Psoas muscle (tissue), 8 donors: ENCODE data around the gene XAGE2. TPM values are rescaled to one million over a fixed set of nuclear protein-coding genes. Genes with fewer than 3 reads are reported as not detected.

ENCODE experiments used
- ATAC-seq, 4 donors: fragments of 200-7000 bp; cut with Tn5 transposase; one replicate each; pipeline ENCODE4 v1.9.1; 2020; ENCODE audit warnings: moderate library complexity in 3 of 4, mild to moderate bottlenecking in 2 of 4
- DNase-seq, 2 donors: peaks; one replicate each; pipeline ENCODE4 v3.0.0-alpha.2; 2020
- H3K27ac ChIP-seq: fragments of 200-600 bp; one replicate; pipeline ENCODE4 v1.8.0; 2022
- H3K27me3 ChIP-seq, 3 donors: fragments of 200-600 bp in 1 of 3; one replicate each; pipeline versions ENCODE4 v1.6.1 to v1.8.0; 2013 to 2022; ENCODE audit warnings: low read length in 2 of 3, mild to moderate bottlenecking in 2 of 3, moderate library complexity in 1 of 3; ENCODE audit not compliant: insufficient read depth in 3 of 3
- H3K36me3 ChIP-seq, 2 donors: fragments of 200-600 bp in 1 of 2; one replicate each; pipeline versions ENCODE4 v1.6.1 to v1.8.0; 2013 to 2022; ENCODE audit warnings: low read depth in 1 of 2, mild to moderate bottlenecking in 1 of 2, moderate library complexity in 1 of 2; ENCODE audit not compliant: insufficient read depth in 1 of 2
- H3K4me1 ChIP-seq: fragments of 200-600 bp; one replicate; pipeline ENCODE4 v1.8.0; 2022
- H3K4me3 ChIP-seq: fragments of 200-600 bp; one replicate; pipeline ENCODE4 v1.8.0; 2022; ENCODE audit warnings: mild to moderate bottlenecking
- H3K9me3 ChIP-seq: fragments of 200-600 bp; one replicate; pipeline ENCODE4 v1.8.0; 2022
- WGBS, 3 donors: extraction: QIAGEN DNeasy Blood & Tissue Kit; methylation state at CpG; one replicate each; pipeline versions ENCODE4 v1.1.6 to v1.1.7; 2013; 5-methylcytosine and 5-hydroxymethylcytosine counted together
- intact Hi-C, 2 donors: fragments of 100-400 bp; cut with DNase I; formaldehyde crosslinking; loops; one replicate each; pipeline versions ENCODE4 v1.11.0 to v1.14.2; 2022
- polyA plus RNA-seq, 3 donors: library from polyadenylated mRNA; stranded (reverse); fragments of 200-250 nt; gene quantifications; one replicate each; pipeline ENCODE4 v1.2.3, GENCODE V29; 2013
- total RNA-seq, 4 donors: library from RNA; stranded (reverse); fragmentation: NEBNext Ultra II Directional in 2 of 4; extraction: Animal tissue kit (Norgen Biotek cat#: 25700) in 2 of 4; gene quantifications; one replicate each; pipeline versions ENCODE4 v1.2.1 to v1.2.4, GENCODE V29; 2021 to 2023
- TF ChIP-seq, protein P1 (sequence below): fragments of 200-600 bp; IDR thresholded peaks from one replicate; pipeline ENCODE4 v1.8.0; 2022; ENCODE audit warnings: antibody characterized with exemption
- donor health status: healthy with polysubstance abuse.
- donor health status: DM: no; HTN: no; CAD: no; lungs with moderate emphysema.
- donor health status: Bipolar disorder and iron deficiency.
- donor health status: healthy.
- donor health status: DM: yes; HTN: yes; CAD: no.
- donor health status: DM: no; HTN: no; CAD: no.
- donor health status: DM: no; HTN: no; CAD: no.
- donor health status: DM: yes; HTN: yes; CAD: no.

The XAGE2 gene
- total and polyA plus RNA-seq, 7 donors = not detected

DNA sequence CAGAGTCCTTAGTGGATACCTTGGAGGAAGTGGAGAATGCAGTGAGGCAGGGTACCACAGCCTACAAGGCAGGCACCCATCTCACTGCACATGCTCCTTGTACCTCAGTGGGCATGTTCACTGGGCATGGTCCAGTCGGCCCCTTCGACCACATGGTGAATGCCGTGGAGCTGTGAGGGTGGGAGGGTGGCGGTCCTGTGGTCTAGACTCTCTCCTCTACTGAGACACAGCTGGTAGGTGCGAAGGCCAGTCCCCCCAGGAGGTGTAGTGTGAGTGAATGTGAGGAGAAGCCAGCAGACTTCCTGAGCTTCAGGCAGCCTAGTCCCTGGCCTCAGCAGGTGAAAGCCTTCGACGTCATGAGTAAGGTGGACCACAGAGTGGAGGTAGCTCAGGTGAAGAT is 12.2 kb downstream of the XAGE2 start:
- no peak for ATAC-seq
- TF ChIP-seq, protein P1, sequence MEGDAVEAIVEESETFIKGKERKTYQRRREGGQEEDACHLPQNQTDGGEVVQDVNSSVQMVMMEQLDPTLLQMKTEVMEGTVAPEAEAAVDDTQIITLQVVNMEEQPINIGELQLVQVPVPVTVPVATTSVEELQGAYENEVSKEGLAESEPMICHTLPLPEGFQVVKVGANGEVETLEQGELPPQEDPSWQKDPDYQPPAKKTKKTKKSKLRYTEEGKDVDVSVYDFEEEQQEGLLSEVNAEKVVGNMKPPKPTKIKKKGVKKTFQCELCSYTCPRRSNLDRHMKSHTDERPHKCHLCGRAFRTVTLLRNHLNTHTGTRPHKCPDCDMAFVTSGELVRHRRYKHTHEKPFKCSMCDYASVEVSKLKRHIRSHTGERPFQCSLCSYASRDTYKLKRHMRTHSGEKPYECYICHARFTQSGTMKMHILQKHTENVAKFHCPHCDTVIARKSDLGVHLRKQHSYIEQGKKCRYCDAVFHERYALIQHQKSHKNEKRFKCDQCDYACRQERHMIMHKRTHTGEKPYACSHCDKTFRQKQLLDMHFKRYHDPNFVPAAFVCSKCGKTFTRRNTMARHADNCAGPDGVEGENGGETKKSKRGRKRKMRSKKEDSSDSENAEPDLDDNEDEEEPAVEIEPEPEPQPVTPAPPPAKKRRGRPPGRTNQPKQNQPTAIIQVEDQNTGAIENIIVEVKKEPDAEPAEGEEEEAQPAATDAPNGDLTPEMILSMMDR = no peak
- WGBS, 3 donors = 76 to 90% (median 81%) methylated on average over 5 to 7 of the region's 7 CpGs
- no peak for DNase-seq
- no peak overlapping the region for H3K4me3 ChIP-seq
- peaks cover 0 to 33% (median 0%) of the 10 kb centered on the region in 3 donors for H3K27me3 ChIP-seq
- intact Hi-C loops = no loop called here
- no peaks in the 10 kb centered on the region for H3K36me3 ChIP-seq
- no peak overlapping the region for H3K27ac ChIP-seq
- no peaks in the 10 kb centered on the region for H3K4me1 ChIP-seq
- H3K9me3 ChIP-seq = no peaks in the 10 kb centered on the region

DNA sequence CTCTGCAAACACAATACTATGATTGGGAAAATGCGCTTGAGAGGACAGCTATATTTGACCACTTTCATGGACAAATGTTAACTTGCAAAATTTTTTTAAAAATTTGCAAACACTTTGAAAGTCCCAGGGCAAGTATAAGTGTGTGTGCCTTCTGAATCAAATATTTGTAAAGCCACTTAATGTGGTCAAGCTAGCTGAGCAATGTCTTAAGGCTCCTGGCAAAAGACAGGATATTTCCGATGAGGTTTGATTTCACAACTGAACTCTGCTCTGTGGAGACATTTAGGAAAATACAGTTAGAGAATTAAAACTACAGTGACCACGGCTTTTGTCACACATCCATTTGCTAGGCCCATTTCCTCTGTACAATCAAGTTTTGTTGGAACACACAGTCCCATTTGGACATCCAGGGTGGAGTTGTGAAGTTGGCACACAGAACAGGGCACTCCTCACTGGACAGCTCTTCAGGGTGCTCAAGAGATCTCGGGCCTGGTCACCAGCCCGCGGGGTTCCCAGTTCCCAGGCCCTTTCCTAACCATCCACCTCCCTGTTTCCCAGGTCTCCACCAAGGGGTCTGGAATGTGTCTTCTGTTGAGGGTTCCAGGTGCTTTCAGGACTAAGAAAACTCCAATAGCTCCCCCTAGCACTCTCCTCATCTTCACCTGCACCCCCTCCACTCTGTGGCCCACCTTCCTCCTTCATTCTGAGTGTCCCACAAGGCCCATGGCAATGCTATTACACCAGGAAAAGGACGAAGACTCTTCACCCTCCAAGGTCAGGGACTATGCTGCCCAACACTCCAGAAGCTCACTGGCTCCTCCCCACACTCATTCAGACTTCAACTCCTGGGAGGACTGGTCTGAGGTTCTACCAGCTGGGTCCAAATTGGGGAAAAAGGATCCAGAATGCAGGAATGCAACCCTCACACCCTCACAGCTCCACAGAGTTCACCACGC is 41.9 kb downstream of the XAGE2 start:
- Histone ChIP-seq H3K4me3 (no peak overlapping the region), H3K36me3 (no peaks in the 10 kb centered on the region), H3K27ac (no peak overlapping the region), H3K9me3 (no peaks in the 10 kb centered on the region), H3K27me3 (peaks cover 0 to 19% (median 0%) of the 10 kb centered on the region in 3 donors), H3K4me1 (no peaks in the 10 kb centered on the region)
- TF ChIP-seq, protein P1 = no peak
- DNase-seq = no peak
- ATAC-seq = no peak
- intact Hi-C loops = no loop called here
- WGBS, 3 donors = 70 to 87% (median 80%) methylated on average over 8 of the region's 8 CpGs

GRCh38 chrX:52415304-52415703 is 46.5 kb downstream of the XAGE2 start:
- ATAC-seq = no peak
- Histone ChIP-seq H3K27me3 (peaks cover 0 to 35% (median 0%) of the 10 kb centered on the region in 3 donors), H3K36me3 (no peaks in the 10 kb centered on the region), H3K9me3 (no peaks in the 10 kb centered on the region), H3K4me3 (no peak overlapping the region), H3K27ac (no peak overlapping the region), H3K4me1 (no peaks in the 10 kb centered on the region)
- no peak for DNase-seq
- TF ChIP-seq, protein P1 = no peak
- intact Hi-C loops = no loop called here

- Histone ChIP-seq H3K4me3 (no peak overlapping the region), H3K9me3 (no peaks in the 10 kb centered on the region), H3K4me1 (no peaks in the 10 kb centered on the region), H3K27ac (no peak overlapping the region), H3K36me3 (no peaks in the 10 kb centered on the region), H3K27me3 (peaks cover 0 to 35% (median 0%) of the 10 kb centered on the region in 3 donors)
- intact Hi-C loops = no loop called here
- ATAC-seq = no peak
- TF ChIP-seq, protein P1 = no peak
- no peak for DNase-seq
- WGBS, 3 donors = 51 to 78% (median 78%) methylated on average over 3 of the region's 3 CpGs
These were observed 48.0 kb downstream of the XAGE2 start for GRCh38 chrX:52416816-52417215.
